AG09319 (cell line): ENCODE data around the gene DDX5.
"Not testable (repeated sequence)": the region's sequence is repeated elsewhere in the genome, so short reads cannot be mapped to it uniquely, and the experiment has no call there.

Source experiments
- DNase-seq: peaks from one replicate; pipeline ENCODE4 v3.0.0-alpha.2; 2010; ENCODE audit warnings: low read depth; ENCODE audit errors: extremely low read depth
- TF ChIP-seq, protein P1 (sequence below): IDR thresholded peaks from 2 replicates; pipeline ENCODE4 v1.5.1; 2011; ENCODE audit warnings: low read depth, mild to moderate bottlenecking, inconsistent platforms, low read length, moderate library complexity

DDX5 gene

DNA sequence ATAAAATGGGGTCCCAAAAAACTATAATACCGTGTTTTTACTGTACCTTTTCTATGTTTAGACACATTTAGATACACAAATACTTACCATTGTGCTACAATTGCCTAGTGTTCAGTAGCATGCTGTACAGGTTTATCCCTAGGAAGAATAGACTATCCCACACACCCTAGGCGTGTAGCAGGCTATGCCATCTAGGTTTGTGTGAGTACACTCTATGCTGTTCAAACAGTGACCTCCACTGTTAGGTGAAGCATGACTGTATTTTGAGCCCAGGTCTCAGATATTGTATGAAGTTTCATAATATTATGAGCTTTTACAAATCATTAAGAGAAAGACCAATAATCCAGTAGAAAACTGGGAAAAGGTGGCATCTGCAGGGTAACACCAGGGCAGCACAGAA lies 33.5 kb downstream of the DDX5 start:
- TF ChIP-seq, protein P1, sequence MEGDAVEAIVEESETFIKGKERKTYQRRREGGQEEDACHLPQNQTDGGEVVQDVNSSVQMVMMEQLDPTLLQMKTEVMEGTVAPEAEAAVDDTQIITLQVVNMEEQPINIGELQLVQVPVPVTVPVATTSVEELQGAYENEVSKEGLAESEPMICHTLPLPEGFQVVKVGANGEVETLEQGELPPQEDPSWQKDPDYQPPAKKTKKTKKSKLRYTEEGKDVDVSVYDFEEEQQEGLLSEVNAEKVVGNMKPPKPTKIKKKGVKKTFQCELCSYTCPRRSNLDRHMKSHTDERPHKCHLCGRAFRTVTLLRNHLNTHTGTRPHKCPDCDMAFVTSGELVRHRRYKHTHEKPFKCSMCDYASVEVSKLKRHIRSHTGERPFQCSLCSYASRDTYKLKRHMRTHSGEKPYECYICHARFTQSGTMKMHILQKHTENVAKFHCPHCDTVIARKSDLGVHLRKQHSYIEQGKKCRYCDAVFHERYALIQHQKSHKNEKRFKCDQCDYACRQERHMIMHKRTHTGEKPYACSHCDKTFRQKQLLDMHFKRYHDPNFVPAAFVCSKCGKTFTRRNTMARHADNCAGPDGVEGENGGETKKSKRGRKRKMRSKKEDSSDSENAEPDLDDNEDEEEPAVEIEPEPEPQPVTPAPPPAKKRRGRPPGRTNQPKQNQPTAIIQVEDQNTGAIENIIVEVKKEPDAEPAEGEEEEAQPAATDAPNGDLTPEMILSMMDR: no peak
- no peak for DNase-seq

DNA sequence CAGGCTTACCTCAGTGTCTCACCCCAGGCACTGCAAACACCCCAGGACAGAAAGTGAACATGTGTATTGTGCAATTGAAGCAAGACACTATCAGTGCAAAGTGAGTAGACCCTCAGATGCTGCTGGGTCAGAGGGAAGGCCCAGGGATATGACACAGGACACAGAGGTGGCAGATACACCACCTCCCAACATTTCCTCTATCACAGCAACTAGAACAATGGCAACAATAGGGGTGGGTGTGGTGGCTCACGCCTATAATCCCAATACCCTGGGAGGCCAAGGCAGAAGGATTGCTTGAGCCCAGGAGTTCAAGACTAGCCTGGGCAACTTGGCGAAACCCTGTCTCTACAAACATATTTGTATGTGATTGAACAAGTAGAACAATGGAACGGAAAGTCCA lies 34.6 kb downstream of the DDX5 start:
- TF ChIP-seq, protein P1: no peak
- DNase-seq: no peak

DNA sequence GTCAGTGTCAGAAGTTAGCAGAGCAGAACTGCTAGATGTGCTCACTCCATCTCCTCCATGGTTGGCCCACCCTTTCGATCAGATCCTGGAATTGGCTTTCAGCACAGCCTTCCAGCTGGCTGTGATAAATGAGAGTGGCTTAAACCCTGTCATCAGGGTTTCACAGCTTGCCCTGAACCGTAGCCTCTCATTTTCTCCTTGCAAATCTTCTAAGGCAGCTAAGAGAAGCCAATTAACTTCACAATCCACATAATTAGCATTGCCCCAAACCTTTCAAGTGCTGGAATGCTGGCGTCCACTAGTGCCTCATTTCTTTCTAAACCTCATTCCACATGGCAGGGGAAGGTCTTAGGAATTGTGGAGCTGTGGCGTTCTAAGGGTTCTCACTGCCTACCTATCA lies 35.5 kb downstream of the DDX5 start:
- DNase-seq: no peak
- TF ChIP-seq, protein P1: no peak

DNA sequence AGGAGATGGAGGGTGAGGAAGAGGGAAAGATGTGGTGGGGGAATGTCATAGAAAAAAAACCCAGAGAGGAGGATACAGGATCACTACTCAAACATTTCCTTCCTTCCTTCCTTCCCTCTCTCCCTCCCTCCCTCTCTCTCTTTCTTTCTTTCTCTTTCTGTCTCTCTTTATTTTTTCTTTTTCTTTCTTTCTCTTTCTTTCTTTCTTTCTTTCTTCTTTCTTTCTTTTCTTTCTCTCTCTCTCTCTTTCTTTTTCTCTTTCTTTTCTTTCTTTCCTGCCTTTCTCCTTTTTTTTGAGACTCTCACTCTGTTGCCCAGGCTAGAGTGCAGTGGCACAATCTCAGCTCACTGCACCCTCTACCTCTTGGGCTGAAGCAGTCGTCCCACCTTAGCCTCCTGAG lies 39.3 kb downstream of the DDX5 start:
- not testable (repeated sequence) for DNase-seq

DNA sequence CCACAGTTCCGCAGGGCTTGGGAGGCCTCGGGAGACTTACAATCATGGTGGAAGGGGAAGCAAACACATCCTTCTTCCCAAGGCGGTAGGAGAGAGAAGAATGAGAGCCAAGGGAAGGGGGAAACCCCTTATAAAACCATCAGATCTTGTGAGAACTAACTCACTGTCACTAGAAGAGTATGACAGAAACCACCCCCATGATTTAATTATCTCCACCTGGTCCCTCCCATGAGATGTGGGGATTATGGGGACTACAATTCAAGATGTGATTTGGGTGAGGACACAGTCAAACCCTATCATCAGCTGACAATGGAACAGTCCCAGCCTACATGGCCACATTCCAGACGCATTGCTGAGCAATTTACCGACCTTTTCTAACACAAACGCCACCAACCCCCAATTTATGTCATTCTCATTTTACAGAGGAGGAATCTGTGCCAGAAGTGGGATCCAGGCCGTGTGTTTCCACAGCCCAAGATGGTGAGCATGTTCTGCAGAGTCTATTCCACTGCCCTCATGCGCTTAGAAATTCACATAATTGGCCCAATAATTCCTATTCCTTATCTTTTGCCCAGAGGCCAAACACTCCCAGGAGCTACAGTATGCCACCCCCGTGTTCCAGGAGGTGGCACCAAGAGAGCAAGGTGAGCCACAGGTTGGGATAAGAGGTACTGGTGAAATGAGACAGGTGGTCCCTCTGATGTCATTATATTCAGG lies 39.9 kb downstream of the DDX5 start:
- no peak for DNase-seq
- TF ChIP-seq, protein P1: no peak

DNA sequence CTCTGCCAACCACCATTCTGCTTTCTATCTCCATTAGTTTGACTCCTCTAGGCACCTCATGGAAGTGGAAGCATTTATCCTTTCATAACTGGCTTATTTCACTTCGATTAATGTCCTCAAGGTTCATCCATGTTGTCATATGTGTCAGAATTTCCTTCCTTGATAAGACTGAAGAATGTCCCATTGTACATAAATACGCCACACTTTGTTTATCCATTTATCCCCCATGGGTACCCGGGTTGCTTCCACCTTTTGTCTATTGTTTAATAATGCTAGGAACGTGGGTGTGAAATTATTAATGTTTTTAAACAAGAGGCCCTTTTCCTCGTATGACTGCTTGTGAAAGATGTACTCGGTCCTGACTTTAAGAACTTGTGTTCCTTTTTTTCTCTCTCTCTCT lies 44.3 kb downstream of the DDX5 start:
- DNase-seq: no peak

DNA sequence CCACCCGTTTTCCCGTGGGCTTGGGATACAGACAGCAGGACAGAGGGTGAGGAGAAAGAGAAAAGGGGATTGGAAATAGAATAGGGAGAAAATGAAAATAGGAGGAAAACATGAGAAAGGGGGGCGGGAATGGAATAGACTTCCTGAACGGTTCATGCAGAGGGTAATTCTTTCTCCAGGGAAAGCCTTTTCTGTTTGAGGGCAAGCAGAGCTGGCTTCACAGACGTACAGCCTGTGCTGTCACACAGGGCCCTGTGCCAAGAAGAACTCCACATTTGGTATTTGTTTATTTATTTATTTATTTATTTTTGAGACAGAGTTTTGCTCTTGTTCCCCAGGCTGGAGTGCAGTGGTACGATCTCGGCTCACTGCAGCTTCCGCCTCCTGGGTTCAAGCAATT lies 45.1 kb downstream of the DDX5 start:
- DNase-seq: no peak
- TF ChIP-seq, protein P1: no peak

More for the DNA sequence above, 44.3 kb downstream of the DDX5 start:
- TF ChIP-seq, protein P1: no peak

DNA sequence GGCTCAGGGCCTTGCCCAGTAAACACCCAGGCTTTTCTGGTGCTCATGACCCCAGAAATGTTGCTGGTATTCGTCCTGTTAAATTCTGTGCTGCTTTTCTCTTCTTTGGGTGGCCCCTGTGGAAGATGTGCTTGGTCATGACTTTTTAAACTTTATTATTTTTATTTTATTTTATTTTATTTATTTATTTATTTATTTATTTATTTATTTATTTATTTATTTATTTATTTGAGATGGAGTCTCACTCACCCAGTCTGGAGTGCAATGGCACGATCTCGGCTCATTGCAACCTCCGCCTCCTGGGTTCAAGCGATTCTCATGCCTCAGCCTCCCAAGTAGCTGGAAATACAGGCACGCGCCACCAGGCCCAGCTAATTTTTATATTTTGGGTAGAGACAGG lies 46.3 kb downstream of the DDX5 start:
- DNase-seq: not testable (repeated sequence)
